HG03439 (cell line): ENCODE results near the gene PRH2.

ENCODE experiments used
- ATAC-seq: cut with Tn5 transposase; IDR thresholded peaks from one replicate; pipeline ENCODE4 v1.9.1; 2021; ENCODE audit warnings: mild to moderate bottlenecking, moderate library complexity; ENCODE audit not compliant: unreplicated experiment

PRH2 gene

GRCh38 chr12:10959804-10960203, 30.8 kb downstream of the PRH2 start:
- no peak for ATAC-seq

DNA sequence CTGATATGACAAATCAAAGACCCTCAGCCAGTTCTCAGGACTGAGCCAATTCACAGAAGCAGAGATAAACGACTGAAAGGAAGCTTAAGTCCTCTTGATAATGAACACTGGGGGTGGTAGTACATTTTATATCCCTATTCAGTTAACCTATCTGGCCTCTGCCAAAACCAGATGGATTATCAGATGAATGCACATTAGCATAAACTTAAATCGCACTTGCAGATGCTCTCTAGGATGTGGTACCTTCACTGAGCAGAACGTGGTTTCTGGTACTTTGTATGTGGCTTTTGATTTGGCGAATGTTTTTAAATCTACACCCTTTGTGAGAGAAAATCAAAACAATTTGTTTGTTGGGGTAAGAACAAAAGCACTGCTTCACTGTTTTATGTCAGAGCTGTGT, 31.2 kb downstream of the PRH2 start:
- ATAC-seq: no peak

- ATAC-seq: no peak
Observed at GRCh38 chr12:10965476-10965875, 36.4 kb downstream of the PRH2 start.

GRCh38 chr12:10966314-10966713, 37.3 kb downstream of the PRH2 start:
- no peak for ATAC-seq

GRCh38 chr12:10967409-10967808, 38.4 kb downstream of the PRH2 start:
- no peak for ATAC-seq

DNA sequence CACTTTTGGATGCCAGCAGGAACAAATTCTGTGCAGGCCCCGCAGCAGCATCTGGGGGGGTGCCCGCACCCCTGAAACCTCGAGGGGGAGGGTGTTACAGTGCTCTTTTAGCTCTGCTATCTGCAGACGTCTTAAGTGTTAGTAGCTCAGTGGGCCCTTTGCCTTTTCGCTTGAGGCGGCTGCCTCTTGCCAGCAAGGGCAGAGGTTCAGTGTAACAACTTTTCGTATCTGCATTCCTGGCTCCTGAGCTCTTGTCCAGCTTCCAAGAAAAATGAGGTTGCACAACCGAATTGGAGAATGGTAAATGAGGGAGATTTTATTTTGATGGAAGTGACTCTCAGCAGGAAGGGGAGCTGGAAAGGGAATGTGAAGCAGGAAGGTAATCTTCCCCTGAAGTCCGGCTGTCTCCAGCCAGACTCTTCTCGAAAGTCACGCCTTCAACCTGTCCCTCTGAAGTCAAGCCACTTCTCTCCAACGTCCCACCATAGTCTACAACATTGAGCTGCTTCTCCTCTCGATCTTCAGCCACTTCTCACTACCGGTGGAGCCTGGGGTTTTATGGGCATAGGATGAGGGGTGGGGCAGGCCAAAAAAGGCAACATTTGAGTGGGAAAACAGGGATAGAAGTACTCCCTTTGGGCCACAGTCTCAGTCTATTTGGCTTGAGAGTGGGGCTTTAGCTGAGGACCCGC, 39.9 kb downstream of the PRH2 start:
- no peak for ATAC-seq

- ATAC-seq: no peak
Observed at GRCh38 chr12:10974965-10975364, 45.9 kb downstream of the PRH2 start.

DNA sequence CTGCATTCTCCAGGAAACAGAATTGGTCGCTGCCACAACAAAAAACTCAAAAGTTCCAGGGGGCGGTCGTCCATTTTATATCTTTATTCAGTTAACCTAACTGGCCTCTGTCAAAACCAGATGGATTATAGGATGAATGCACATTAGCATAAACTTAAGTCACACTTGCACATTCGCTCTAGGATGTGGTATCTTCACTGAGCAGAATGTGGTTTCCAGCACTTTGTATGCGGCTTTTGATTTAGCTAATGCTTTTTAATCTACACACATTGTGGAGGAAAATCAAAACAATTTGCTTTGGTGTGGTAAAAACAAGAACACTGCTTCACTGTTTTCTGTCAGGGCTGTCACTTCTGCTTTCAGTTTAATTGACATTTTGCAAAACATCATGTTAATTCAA, 53.2 kb downstream of the PRH2 start:
- ATAC-seq: no peak
